Stimulated activated naive CD8-positive, alpha-beta T cell treated with anti-CD3 and anti-CD28 coated beads, Interleukin-15, Interleukin-2, amounts not matched to agents 100 ng/mL and 50 ng/mL, for 24 hours (primary cell): ENCODE data around the gene LAMA4.

Source experiments
- H3K27ac Mint-ChIP-seq: one replicate; pipeline ENCODE4 v1.8.0; 2021; ENCODE audit warnings: mild to moderate bottlenecking, mixed read lengths
- H3K27me3 Mint-ChIP-seq: one replicate; pipeline ENCODE4 v1.8.0; 2021; ENCODE audit warnings: mixed read lengths
- H3K36me3 Mint-ChIP-seq: one replicate; pipeline ENCODE4 v1.8.0; 2021; ENCODE audit warnings: low read depth, mixed read lengths
- H3K4me1 Mint-ChIP-seq: one replicate; pipeline ENCODE4 v1.8.0; 2021; ENCODE audit warnings: low read depth, mixed read lengths
- H3K4me3 Mint-ChIP-seq: one replicate; pipeline ENCODE4 v1.8.0; 2021; ENCODE audit warnings: mild to moderate bottlenecking, mixed read lengths
- H3K9me3 Mint-ChIP-seq: one replicate; pipeline ENCODE4 v1.8.0; 2021; ENCODE audit warnings: mixed read lengths

Gene LAMA4

GRCh38 chr6:112234601-112235000 lies 19.8 kb downstream of the LAMA4 start:
- Mint-ChIP-seq H3K9me3 (no peaks in the 10 kb centered on the region), H3K4me3 (no peak overlapping the region), H3K36me3 (no peaks in the 10 kb centered on the region), H3K4me1 (peaks cover 16% of the 10 kb centered on the region), H3K27ac (no peak overlapping the region), H3K27me3 (peaks cover 49% of the 10 kb centered on the region)

GRCh38 chr6:112233847-112234246 lies 20.5 kb downstream of the LAMA4 start:
- H3K9me3 Mint-ChIP-seq = no peaks in the 10 kb centered on the region
- no peaks in the 10 kb centered on the region for H3K36me3 Mint-ChIP-seq
- H3K27me3 Mint-ChIP-seq = peaks cover 52% of the 10 kb centered on the region
- no peak overlapping the region for H3K4me3 Mint-ChIP-seq
- peaks cover 16% of the 10 kb centered on the region for H3K4me1 Mint-ChIP-seq
- no peak overlapping the region for H3K27ac Mint-ChIP-seq

GRCh38 chr6:112232845-112233256 lies 21.5 kb downstream of the LAMA4 start:
- H3K27ac Mint-ChIP-seq = no peak overlapping the region
- H3K4me1 Mint-ChIP-seq = peaks cover 16% of the 10 kb centered on the region
- no peaks in the 10 kb centered on the region for H3K36me3 Mint-ChIP-seq
- H3K9me3 Mint-ChIP-seq = no peaks in the 10 kb centered on the region
- no peak overlapping the region for H3K4me3 Mint-ChIP-seq
- H3K27me3 Mint-ChIP-seq = peaks cover 49% of the 10 kb centered on the region

GRCh38 chr6:112231594-112232060 lies 22.7 kb downstream of the LAMA4 start:
- no peak overlapping the region for H3K4me3 Mint-ChIP-seq
- H3K9me3 Mint-ChIP-seq = no peaks in the 10 kb centered on the region
- H3K27me3 Mint-ChIP-seq = peaks cover 40% of the 10 kb centered on the region
- H3K4me1 Mint-ChIP-seq = peaks cover 11% of the 10 kb centered on the region
- H3K36me3 Mint-ChIP-seq = no peaks in the 10 kb centered on the region
- no peak overlapping the region for H3K27ac Mint-ChIP-seq

- peaks cover 36% of the 10 kb centered on the region for H3K27me3 Mint-ChIP-seq
- H3K4me3 Mint-ChIP-seq = no peak overlapping the region
- H3K9me3 Mint-ChIP-seq = no peaks in the 10 kb centered on the region
- no peaks in the 10 kb centered on the region for H3K36me3 Mint-ChIP-seq
- no peak overlapping the region for H3K27ac Mint-ChIP-seq
- H3K4me1 Mint-ChIP-seq = peaks cover 7% of the 10 kb centered on the region
Observed at GRCh38 chr6:112231164-112231563, 23.2 kb downstream of the LAMA4 start.

- no peak overlapping the region for H3K4me3 Mint-ChIP-seq
- H3K27ac Mint-ChIP-seq = no peak overlapping the region
Observed at GRCh38 chr6:112228480-112229332, 25.7 kb downstream of the LAMA4 start.

GRCh38 chr6:112227992-112228391 lies 26.4 kb downstream of the LAMA4 start:
- Mint-ChIP-seq H3K9me3 (no peaks in the 10 kb centered on the region), H3K4me1 (no peaks in the 10 kb centered on the region), H3K36me3 (no peaks in the 10 kb centered on the region), H3K27ac (no peak overlapping the region), H3K4me3 (no peak overlapping the region), H3K27me3 (peaks cover 26% of the 10 kb centered on the region)

More at GRCh38 chr6:112228480-112229332, 25.7 kb downstream of the LAMA4 start:
- H3K36me3 Mint-ChIP-seq = no peaks in the 10 kb centered on the region
- H3K27me3 Mint-ChIP-seq = peaks cover 32% of the 10 kb centered on the region
- H3K4me1 Mint-ChIP-seq = no peaks in the 10 kb centered on the region
- H3K9me3 Mint-ChIP-seq = no peaks in the 10 kb centered on the region

- H3K4me1 Mint-ChIP-seq = no peaks in the 10 kb centered on the region
- no peaks in the 10 kb centered on the region for H3K9me3 Mint-ChIP-seq
- H3K36me3 Mint-ChIP-seq = no peaks in the 10 kb centered on the region
- H3K27ac Mint-ChIP-seq = no peak overlapping the region
- H3K4me3 Mint-ChIP-seq = no peak overlapping the region
- H3K27me3 Mint-ChIP-seq = peaks cover 25% of the 10 kb centered on the region
Observed at GRCh38 chr6:112227411-112227810, 27.0 kb downstream of the LAMA4 start.

- Mint-ChIP-seq H3K4me3 (no peak overlapping the region), H3K9me3 (no peaks in the 10 kb centered on the region), H3K4me1 (no peaks in the 10 kb centered on the region), H3K27me3 (peaks cover 28% of the 10 kb centered on the region), H3K36me3 (no peaks in the 10 kb centered on the region), H3K27ac (no peak overlapping the region)
Observed at GRCh38 chr6:112225691-112226090, 28.7 kb downstream of the LAMA4 start.

- H3K9me3 Mint-ChIP-seq = no peaks in the 10 kb centered on the region
- no peaks in the 10 kb centered on the region for H3K4me1 Mint-ChIP-seq
Observed at GRCh38 chr6:112224088-112224487, 30.3 kb downstream of the LAMA4 start.

GRCh38 chr6:112223070-112223861 lies 31.1 kb downstream of the LAMA4 start:
- no peak overlapping the region for H3K27ac Mint-ChIP-seq
- peaks cover 30% of the 10 kb centered on the region for H3K27me3 Mint-ChIP-seq
- no peaks in the 10 kb centered on the region for H3K4me1 Mint-ChIP-seq
- H3K4me3 Mint-ChIP-seq = no peak overlapping the region
- H3K9me3 Mint-ChIP-seq = no peaks in the 10 kb centered on the region
- no peaks in the 10 kb centered on the region for H3K36me3 Mint-ChIP-seq

More at GRCh38 chr6:112224088-112224487, 30.3 kb downstream of the LAMA4 start:
- H3K36me3 Mint-ChIP-seq = no peaks in the 10 kb centered on the region
- H3K4me3 Mint-ChIP-seq = no peak overlapping the region
- peaks cover 29% of the 10 kb centered on the region for H3K27me3 Mint-ChIP-seq
- no peak overlapping the region for H3K27ac Mint-ChIP-seq

- no peaks in the 10 kb centered on the region for H3K36me3 Mint-ChIP-seq
- peaks cover 36% of the 10 kb centered on the region for H3K27me3 Mint-ChIP-seq
- H3K9me3 Mint-ChIP-seq = no peaks in the 10 kb centered on the region
- H3K27ac Mint-ChIP-seq = no peak overlapping the region
- no peaks in the 10 kb centered on the region for H3K4me1 Mint-ChIP-seq
- H3K4me3 Mint-ChIP-seq = no peak overlapping the region
Observed at GRCh38 chr6:112221981-112222852, 32.1 kb downstream of the LAMA4 start.

- no peak overlapping the region for H3K4me3 Mint-ChIP-seq
- H3K4me1 Mint-ChIP-seq = no peaks in the 10 kb centered on the region
- no peaks in the 10 kb centered on the region for H3K9me3 Mint-ChIP-seq
- no peak overlapping the region for H3K27ac Mint-ChIP-seq
- no peaks in the 10 kb centered on the region for H3K36me3 Mint-ChIP-seq
- H3K27me3 Mint-ChIP-seq = peaks cover 36% of the 10 kb centered on the region
Observed at GRCh38 chr6:112221561-112221960, 32.8 kb downstream of the LAMA4 start.

GRCh38 chr6:112218563-112218962 lies 35.8 kb downstream of the LAMA4 start:
- Mint-ChIP-seq H3K27ac (no peak overlapping the region), H3K4me1 (no peaks in the 10 kb centered on the region), H3K36me3 (no peaks in the 10 kb centered on the region), H3K4me3 (no peak overlapping the region), H3K9me3 (no peaks in the 10 kb centered on the region), H3K27me3 (peaks cover 21% of the 10 kb centered on the region)
